Activated T-cell treated with anti-CD3 and anti-CD28 coated beads for 48 hours (primary cell): ENCODE data around the gene PRELP.
"Not testable (repeated sequence)": the region's sequence is repeated elsewhere in the genome, so short reads cannot be mapped to it uniquely, and the experiment has no call there.

ENCODE experiments used
- DNase-seq: peaks from one replicate; pipeline ENCODE4 v3.0.0-alpha.2; 2020; ENCODE audit warnings: low read depth

PRELP gene

GRCh38 chr1:203508463-203509073 lies 33.0 kb downstream of the PRELP start:
- DNase-seq = no peak

- DNase-seq = no peak
Measured at GRCh38 chr1:203509135-203509534, 33.5 kb downstream of the PRELP start.

- no peak for DNase-seq
Measured at GRCh38 chr1:203511513-203511912, 35.9 kb downstream of the PRELP start.

- no peak for DNase-seq
Measured at GRCh38 chr1:203511930-203512329, 36.3 kb downstream of the PRELP start.

- DNase-seq = no peak
Measured at GRCh38 chr1:203512517-203512847, 36.9 kb downstream of the PRELP start.

- peak; percentile 36 for DNase-seq
Measured at GRCh38 chr1:203512848-203513584, 37.4 kb downstream of the PRELP start.

GRCh38 chr1:203513585-203514031 lies 38.0 kb downstream of the PRELP start:
- DNase-seq = no peak

- no peak for DNase-seq
Measured at GRCh38 chr1:203516184-203516583, 40.6 kb downstream of the PRELP start.

GRCh38 chr1:203516906-203517305 lies 41.3 kb downstream of the PRELP start:
- DNase-seq = no peak

- no peak for DNase-seq
Measured at GRCh38 chr1:203517426-203518110, 42.0 kb downstream of the PRELP start.

GRCh38 chr1:203518139-203518538 lies 42.5 kb downstream of the PRELP start:
- DNase-seq = not testable (repeated sequence)

GRCh38 chr1:203518541-203518940 lies 42.9 kb downstream of the PRELP start:
- no peak for DNase-seq

GRCh38 chr1:203519053-203519840 lies 43.6 kb downstream of the PRELP start:
- DNase-seq = no peak

- no peak for DNase-seq
Measured at GRCh38 chr1:203519896-203520295, 44.3 kb downstream of the PRELP start.

- DNase-seq = no peak
Measured at GRCh38 chr1:203520315-203520714, 44.7 kb downstream of the PRELP start.

GRCh38 chr1:203521074-203521794 lies 45.6 kb downstream of the PRELP start:
- no peak for DNase-seq

GRCh38 chr1:203521812-203522211 lies 46.2 kb downstream of the PRELP start:
- DNase-seq = no peak

- no peak for DNase-seq
Measured at GRCh38 chr1:203522237-203522636, 46.6 kb downstream of the PRELP start.

- no peak for DNase-seq
Measured at GRCh38 chr1:203523667-203524066, 48.1 kb downstream of the PRELP start.

GRCh38 chr1:203524152-203524551 lies 48.5 kb downstream of the PRELP start:
- no peak for DNase-seq

- no peak for DNase-seq
Measured at GRCh38 chr1:203524824-203525223, 49.2 kb downstream of the PRELP start.

GRCh38 chr1:203525685-203526084 lies 50.1 kb downstream of the PRELP start:
- no peak for DNase-seq
